ENCODE measurements around the gene ID2. TPM values are rescaled to one million over a fixed set of nuclear protein-coding genes. Genes with fewer than 3 reads are reported as not detected.

Gene ID2
- total and polyA plus RNA-seq, 2 of the 13 experiments (the other 11 are each of a cell fraction or from before 2014, with no cell fraction given): 214 to 719 TPM

DNA sequence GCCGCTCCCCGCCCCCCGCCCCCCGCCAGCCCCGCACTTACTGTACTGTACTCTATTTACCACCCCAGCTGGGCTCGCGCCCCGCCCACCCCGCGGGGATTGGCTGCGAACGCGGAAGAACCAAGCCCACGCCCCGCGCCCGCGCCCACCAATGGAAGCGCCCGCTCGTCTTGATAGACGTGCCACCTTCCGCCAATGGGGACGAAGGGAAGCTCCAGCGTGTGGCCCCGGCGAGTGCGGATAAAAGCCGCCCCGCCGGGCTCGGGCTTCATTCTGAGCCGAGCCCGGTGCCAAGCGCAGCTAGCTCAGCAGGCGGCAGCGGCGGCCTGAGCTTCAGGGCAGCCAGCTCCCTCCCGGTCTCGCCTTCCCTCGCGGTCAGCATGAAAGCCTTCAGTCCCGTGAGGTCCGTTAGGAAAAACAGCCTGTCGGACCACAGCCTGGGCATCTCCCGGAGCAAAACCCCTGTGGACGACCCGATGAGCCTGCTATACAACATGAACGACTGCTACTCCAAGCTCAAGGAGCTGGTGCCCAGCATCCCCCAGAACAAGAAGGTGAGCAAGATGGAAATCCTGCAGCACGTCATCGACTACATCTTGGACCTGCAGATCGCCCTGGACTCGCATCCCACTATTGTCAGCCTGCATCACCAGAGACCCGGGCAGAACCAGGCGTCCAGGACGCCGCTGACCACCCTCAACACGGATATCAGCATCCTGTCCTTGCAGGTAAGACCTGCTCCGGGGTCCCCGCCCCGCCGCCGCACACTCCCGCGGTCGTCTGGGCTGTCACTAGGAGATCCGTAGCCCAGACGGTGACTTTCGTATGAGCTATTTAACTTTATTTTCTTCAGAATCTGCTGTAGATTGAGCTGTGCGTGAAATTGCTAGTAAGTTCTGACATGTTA lies at the start of gene ID2 (continued):
- TF ChIP-seq, protein P1, sequence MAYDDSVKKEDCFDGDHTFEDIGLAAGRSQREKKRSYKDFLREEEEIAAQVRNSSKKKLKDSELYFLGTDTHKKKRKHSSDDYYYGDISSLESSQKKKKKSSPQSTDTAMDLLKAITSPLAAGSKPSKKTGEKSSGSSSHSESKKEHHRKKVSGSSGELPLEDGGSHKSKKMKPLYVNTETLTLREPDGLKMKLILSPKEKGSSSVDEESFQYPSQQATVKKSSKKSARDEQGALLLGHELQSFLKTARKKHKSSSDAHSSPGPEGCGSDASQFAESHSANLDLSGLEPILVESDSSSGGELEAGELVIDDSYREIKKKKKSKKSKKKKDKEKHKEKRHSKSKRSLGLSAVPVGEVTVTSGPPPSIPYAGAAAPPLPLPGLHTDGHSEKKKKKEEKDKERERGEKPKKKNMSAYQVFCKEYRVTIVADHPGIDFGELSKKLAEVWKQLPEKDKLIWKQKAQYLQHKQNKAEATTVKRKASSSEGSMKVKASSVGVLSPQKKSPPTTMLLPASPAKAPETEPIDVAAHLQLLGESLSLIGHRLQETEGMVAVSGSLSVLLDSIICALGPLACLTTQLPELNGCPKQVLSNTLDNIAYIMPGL (CRISPR knock-in tag; IDR thresholded peaks at IDR 0.05; ENCODE audit: borderline replicate concordance in 1 of 2, low read depth in 1 of 2): peak; percentile 36 to 76; a peak in 3 of 4 replicates
- TF ChIP-seq, protein P2, sequence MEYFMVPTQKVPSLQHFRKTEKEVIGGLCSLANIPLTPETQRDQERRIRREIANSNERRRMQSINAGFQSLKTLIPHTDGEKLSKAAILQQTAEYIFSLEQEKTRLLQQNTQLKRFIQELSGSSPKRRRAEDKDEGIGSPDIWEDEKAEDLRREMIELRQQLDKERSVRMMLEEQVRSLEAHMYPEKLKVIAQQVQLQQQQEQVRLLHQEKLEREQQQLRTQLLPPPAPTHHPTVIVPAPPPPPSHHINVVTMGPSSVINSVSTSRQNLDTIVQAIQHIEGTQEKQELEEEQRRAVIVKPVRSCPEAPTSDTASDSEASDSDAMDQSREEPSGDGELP (IDR thresholded peaks at IDR 0.05; ENCODE audit: borderline replicate concordance, low read depth): peak; percentile 98
- TF ChIP-seq ZNF530 (CRISPR knock-in tag; IDR thresholded peaks at IDR 0.05; ENCODE audit: low read depth): 0 out of 2 replicates have a peak, but pooled peaks have one; percentile 56
- peak; percentile 61; the same call in 1 of the 2 replicates for TF ChIP-seq YEATS2 (CRISPR knock-in tag; IDR thresholded peaks at IDR 0.05; ENCODE audit: borderline replicate concordance)
- no peak for TF ChIP-seq NFIB (CRISPR knock-in tag; IDR thresholded peaks at IDR 0.05; ENCODE audit: borderline replicate concordance)
- peak; percentile 33; the same call in 1 of the 2 replicates for TF ChIP-seq ZNF878 (CRISPR knock-in tag; IDR thresholded peaks at IDR 0.05)
- peak; percentile 27; the same call in 1 of the 2 replicates for TF ChIP-seq FOXK2 (IDR thresholded peaks at IDR 0.05)
- peak; percentile 90 for TF ChIP-seq ZFP41 (CRISPR knock-in tag; IDR thresholded peaks at IDR 0.05; ENCODE audit: borderline replicate concordance)
- TF ChIP-seq, protein P3, sequence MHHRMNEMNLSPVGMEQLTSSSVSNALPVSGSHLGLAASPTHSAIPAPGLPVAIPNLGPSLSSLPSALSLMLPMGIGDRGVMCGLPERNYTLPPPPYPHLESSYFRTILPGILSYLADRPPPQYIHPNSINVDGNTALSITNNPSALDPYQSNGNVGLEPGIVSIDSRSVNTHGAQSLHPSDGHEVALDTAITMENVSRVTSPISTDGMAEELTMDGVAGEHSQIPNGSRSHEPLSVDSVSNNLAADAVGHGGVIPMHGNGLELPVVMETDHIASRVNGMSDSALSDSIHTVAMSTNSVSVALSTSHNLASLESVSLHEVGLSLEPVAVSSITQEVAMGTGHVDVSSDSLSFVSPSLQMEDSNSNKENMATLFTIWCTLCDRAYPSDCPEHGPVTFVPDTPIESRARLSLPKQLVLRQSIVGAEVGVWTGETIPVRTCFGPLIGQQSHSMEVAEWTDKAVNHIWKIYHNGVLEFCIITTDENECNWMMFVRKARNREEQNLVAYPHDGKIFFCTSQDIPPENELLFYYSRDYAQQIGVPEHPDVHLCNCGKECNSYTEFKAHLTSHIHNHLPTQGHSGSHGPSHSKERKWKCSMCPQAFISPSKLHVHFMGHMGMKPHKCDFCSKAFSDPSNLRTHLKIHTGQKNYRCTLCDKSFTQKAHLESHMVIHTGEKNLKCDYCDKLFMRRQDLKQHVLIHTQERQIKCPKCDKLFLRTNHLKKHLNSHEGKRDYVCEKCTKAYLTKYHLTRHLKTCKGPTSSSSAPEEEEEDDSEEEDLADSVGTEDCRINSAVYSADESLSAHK (CRISPR knock-in tag; IDR thresholded peaks at IDR 0.05; ENCODE audit: borderline replicate concordance): peak; percentile 90; the same call in 1 of the 2 replicates
- TF ChIP-seq, protein P4, sequence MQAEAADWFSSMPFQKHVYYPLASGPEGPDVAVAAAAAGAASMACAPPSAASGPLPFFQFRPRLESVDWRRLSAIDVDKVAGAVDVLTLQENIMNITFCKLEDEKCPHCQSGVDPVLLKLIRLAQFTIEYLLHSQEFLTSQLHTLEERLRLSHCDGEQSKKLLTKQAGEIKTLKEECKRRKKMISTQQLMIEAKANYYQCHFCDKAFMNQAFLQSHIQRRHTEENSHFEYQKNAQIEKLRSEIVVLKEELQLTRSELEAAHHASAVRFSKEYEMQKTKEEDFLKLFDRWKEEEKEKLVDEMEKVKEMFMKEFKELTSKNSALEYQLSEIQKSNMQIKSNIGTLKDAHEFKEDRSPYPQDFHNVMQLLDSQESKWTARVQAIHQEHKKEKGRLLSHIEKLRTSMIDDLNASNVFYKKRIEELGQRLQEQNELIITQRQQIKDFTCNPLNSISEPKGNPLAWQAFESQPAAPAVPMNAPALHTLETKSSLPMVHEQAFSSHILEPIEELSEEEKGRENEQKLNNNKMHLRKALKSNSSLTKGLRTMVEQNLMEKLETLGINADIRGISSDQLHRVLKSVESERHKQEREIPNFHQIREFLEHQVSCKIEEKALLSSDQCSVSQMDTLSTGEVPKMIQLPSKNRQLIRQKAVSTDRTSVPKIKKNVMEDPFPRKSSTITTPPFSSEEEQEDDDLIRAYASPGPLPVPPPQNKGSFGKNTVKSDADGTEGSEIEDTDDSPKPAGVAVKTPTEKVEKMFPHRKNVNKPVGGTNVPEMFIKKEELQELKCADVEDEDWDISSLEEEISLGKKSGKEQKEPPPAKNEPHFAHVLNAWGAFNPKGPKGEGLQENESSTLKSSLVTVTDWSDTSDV (CRISPR knock-in tag; IDR thresholded peaks at IDR 0.05): no peak; the same call in 1 of the 2 replicates
- TF ChIP-seq, protein P5, sequence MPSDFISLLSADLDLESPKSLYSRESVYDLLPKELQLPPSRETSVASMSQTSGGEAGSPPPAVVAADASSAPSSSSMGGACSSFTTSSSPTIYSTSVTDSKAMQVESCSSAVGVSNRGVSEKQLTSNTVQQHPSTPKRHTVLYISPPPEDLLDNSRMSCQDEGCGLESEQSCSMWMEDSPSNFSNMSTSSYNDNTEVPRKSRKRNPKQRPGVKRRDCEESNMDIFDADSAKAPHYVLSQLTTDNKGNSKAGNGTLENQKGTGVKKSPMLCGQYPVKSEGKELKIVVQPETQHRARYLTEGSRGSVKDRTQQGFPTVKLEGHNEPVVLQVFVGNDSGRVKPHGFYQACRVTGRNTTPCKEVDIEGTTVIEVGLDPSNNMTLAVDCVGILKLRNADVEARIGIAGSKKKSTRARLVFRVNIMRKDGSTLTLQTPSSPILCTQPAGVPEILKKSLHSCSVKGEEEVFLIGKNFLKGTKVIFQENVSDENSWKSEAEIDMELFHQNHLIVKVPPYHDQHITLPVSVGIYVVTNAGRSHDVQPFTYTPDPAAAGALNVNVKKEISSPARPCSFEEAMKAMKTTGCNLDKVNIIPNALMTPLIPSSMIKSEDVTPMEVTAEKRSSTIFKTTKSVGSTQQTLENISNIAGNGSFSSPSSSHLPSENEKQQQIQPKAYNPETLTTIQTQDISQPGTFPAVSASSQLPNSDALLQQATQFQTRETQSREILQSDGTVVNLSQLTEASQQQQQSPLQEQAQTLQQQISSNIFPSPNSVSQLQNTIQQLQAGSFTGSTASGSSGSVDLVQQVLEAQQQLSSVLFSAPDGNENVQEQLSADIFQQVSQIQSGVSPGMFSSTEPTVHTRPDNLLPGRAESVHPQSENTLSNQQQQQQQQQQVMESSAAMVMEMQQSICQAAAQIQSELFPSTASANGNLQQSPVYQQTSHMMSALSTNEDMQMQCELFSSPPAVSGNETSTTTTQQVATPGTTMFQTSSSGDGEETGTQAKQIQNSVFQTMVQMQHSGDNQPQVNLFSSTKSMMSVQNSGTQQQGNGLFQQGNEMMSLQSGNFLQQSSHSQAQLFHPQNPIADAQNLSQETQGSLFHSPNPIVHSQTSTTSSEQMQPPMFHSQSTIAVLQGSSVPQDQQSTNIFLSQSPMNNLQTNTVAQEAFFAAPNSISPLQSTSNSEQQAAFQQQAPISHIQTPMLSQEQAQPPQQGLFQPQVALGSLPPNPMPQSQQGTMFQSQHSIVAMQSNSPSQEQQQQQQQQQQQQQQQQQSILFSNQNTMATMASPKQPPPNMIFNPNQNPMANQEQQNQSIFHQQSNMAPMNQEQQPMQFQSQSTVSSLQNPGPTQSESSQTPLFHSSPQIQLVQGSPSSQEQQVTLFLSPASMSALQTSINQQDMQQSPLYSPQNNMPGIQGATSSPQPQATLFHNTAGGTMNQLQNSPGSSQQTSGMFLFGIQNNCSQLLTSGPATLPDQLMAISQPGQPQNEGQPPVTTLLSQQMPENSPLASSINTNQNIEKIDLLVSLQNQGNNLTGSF (CRISPR knock-in tag; IDR thresholded peaks at IDR 0.05): peak; percentile 86
- TF ChIP-seq ZFX (CRISPR knock-in tag; IDR thresholded peaks at IDR 0.05; ENCODE audit: low read depth): peak; percentile 56
- 0 out of 2 replicates have a peak, but pooled peaks have one; percentile 26 for TF ChIP-seq HMG20B (CRISPR knock-in tag; conservative IDR thresholded peaks at IDR 0.05)

Measured in HepG2 (cell line).